Epithelial cell of esophagus (primary cell): ENCODE data around the gene FREM1.

Source experiments
- DNase-seq: peaks from one replicate; pipeline ENCODE4 v3.0.0; 2010; ENCODE audit warnings: low read depth
- H3K4me3 ChIP-seq: 2 replicates; pipeline ENCODE4 v1.5.1; 2011; ENCODE audit warnings: mild to moderate bottlenecking, low read length, control low read depth
- TF ChIP-seq, protein P1 (sequence below): IDR thresholded peaks from 2 replicates; pipeline ENCODE4 v1.5.1; 2011; ENCODE audit warnings: low read depth, mild to moderate bottlenecking, low read length, control low read depth, inconsistent platforms; ENCODE audit not compliant: insufficient read depth; ENCODE audit errors: missing control alignments

FREM1 gene

GRCh38 chr9:14868418-14868771 is 41.8 kb downstream of the FREM1 start:
- H3K4me3 ChIP-seq, result no peak overlapping the region
- TF ChIP-seq, protein P1, sequence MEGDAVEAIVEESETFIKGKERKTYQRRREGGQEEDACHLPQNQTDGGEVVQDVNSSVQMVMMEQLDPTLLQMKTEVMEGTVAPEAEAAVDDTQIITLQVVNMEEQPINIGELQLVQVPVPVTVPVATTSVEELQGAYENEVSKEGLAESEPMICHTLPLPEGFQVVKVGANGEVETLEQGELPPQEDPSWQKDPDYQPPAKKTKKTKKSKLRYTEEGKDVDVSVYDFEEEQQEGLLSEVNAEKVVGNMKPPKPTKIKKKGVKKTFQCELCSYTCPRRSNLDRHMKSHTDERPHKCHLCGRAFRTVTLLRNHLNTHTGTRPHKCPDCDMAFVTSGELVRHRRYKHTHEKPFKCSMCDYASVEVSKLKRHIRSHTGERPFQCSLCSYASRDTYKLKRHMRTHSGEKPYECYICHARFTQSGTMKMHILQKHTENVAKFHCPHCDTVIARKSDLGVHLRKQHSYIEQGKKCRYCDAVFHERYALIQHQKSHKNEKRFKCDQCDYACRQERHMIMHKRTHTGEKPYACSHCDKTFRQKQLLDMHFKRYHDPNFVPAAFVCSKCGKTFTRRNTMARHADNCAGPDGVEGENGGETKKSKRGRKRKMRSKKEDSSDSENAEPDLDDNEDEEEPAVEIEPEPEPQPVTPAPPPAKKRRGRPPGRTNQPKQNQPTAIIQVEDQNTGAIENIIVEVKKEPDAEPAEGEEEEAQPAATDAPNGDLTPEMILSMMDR, result no peak
- no peak for DNase-seq

DNA sequence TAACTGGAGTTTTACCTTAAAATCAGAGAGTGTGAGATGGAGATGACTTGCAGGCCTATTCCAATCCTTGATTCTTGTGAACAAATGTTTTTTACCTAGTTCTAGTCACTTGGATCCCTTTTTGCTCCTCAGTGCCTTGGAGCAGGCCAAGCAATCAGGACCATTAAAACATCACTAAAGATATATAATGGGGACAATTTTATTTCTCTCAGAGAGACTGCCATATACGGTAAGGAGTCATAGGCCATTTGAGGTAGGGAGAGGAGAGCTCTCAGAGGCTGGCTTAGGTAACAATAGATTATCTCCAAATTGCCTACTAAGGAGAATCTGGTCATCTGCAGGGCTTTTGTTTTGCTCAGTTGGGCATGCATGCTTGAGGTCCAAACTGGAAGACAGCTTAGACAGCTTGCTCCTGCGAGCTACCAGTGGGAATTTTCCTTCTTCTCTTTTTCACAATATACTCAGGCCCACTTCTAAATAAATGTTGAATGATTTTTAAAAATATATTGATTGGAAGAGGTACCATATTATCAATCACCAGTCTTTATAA is 44.0 kb downstream of the FREM1 start:
- TF ChIP-seq, protein P1, result no peak
- no peak for DNase-seq
- no peak overlapping the region for H3K4me3 ChIP-seq

GRCh38 chr9:14864309-14864708 is 45.9 kb downstream of the FREM1 start:
- DNase-seq, result no peak
- no peak overlapping the region for H3K4me3 ChIP-seq
- TF ChIP-seq, protein P1, result no peak

- no peak overlapping the region for H3K4me3 ChIP-seq
- TF ChIP-seq, protein P1, result no peak
- DNase-seq, result no peak
Observed at GRCh38 chr9:14863402-14863801, 46.8 kb downstream of the FREM1 start.

- DNase-seq, result no peak
- H3K4me3 ChIP-seq, result no peak overlapping the region
- TF ChIP-seq, protein P1, result no peak
Observed at GRCh38 chr9:14857449-14858305, 52.6 kb downstream of the FREM1 start.

GRCh38 chr9:14849851-14850250 is 60.4 kb downstream of the FREM1 start:
- H3K4me3 ChIP-seq, result no peak overlapping the region

More at GRCh38 chr9:14849851-14850250, 60.4 kb downstream of the FREM1 start:
- TF ChIP-seq, protein P1, result no peak
- DNase-seq, result no peak
